Neuronal stem cell (in vitro differentiated cells): Measurements from ENCODE around the gene OSMR.
A peak's percentile ranks its signal among the peaks of the same experiment; 100 is the strongest.

Experiments used
- DNase-seq: peaks from one replicate; pipeline ENCODE4 v3.0.0-alpha.2; 2013; ENCODE audit warnings: low spot score
- H2AFZ ChIP-seq: one replicate; pipeline ENCODE4 v1.6.1; 2013; ENCODE audit warnings: mild to moderate bottlenecking, low read length, inconsistent platforms
- H2AK5ac ChIP-seq: 2 replicates; pipeline ENCODE4 v1.6.1; 2013; ENCODE audit warnings: low read depth, mild to moderate bottlenecking, inconsistent platforms, low read length, moderate library complexity, mixed read lengths
- H2BK120ac ChIP-seq: 2 replicates; pipeline ENCODE4 v1.6.1; 2013; ENCODE audit warnings: low read depth, mild to moderate bottlenecking, inconsistent platforms, low read length, moderate library complexity, mixed read lengths
- H2BK12ac ChIP-seq: one replicate; pipeline ENCODE4 v1.6.1; 2013; ENCODE audit warnings: low read length, inconsistent platforms
- H2BK15ac ChIP-seq: 2 replicates; pipeline ENCODE4 v1.6.1; 2013; ENCODE audit warnings: mild to moderate bottlenecking, low read length, inconsistent platforms, mixed read lengths
- H2BK5ac ChIP-seq: one replicate; pipeline ENCODE4 v1.6.1; 2013; ENCODE audit warnings: inconsistent platforms, mild to moderate bottlenecking, low read length, moderate library complexity
- H3K14ac ChIP-seq: one replicate; pipeline ENCODE4 v1.6.1; 2013; ENCODE audit warnings: low read length, inconsistent platforms
- H3K18ac ChIP-seq: 2 replicates; pipeline ENCODE4 v1.6.1; 2013; ENCODE audit warnings: low read length, inconsistent platforms
- H3K23ac ChIP-seq: 2 replicates; pipeline ENCODE4 v1.6.1; 2013; ENCODE audit warnings: low read depth, mild to moderate bottlenecking, mixed read lengths, low read length, inconsistent platforms; ENCODE audit not compliant: poor library complexity
- H3K27ac ChIP-seq: replicated peaks from 3 replicates; pipeline ENCODE4 v1.5.1; 2013; ENCODE audit warnings: low read length, inconsistent platforms
- H3K27me3 ChIP-seq, 3 experiments: 2 replicates each; pipeline ENCODE4 v1.6.1; 2013; ENCODE audit warnings: low read length in 3 of 3, mild to moderate bottlenecking in 2 of 3, inconsistent platforms in 1 of 3, low read depth in 1 of 3, mixed read lengths in 1 of 3, moderate library complexity in 1 of 3; ENCODE audit not compliant: control insufficient read depth in 3 of 3, insufficient read depth in 3 of 3
- H3K36me3 ChIP-seq, 2 donors: replicated peaks in 1 of 2; 2 replicates each; pipeline ENCODE4 v1.6.1; 2013; ENCODE audit warnings: low read length in 2 of 2; ENCODE audit not compliant: control insufficient read depth in 2 of 2, insufficient read depth in 2 of 2
- H3K4ac ChIP-seq: 2 replicates; pipeline ENCODE4 v1.6.1; 2013; ENCODE audit warnings: inconsistent platforms, mild to moderate bottlenecking, low read length, moderate library complexity
- H3K4me1 ChIP-seq, 2 donors: 1 replicate in 1 of 2; 2 replicates in 1 of 2; pipeline ENCODE4 v1.6.1; 2013; ENCODE audit warnings: low read length in 2 of 2, low read depth in 1 of 2; ENCODE audit not compliant: control insufficient read depth in 2 of 2, insufficient read depth in 1 of 2
- H3K4me2 ChIP-seq: one replicate; pipeline ENCODE4 v1.6.1; 2013; ENCODE audit warnings: mild to moderate bottlenecking, low read length, inconsistent platforms; ENCODE audit not compliant: insufficient read depth, poor library complexity, severe bottlenecking
- H3K4me3 ChIP-seq, 2 donors: 2 replicates each; pipeline ENCODE4 v1.5.1; 2013; ENCODE audit warnings: low read length in 2 of 2, mild to moderate bottlenecking in 2 of 2, inconsistent platforms in 1 of 2, moderate library complexity in 1 of 2
- H3K79me1 ChIP-seq: one replicate; pipeline ENCODE4 v1.6.1; 2013; ENCODE audit warnings: low read depth, mild to moderate bottlenecking, inconsistent platforms, low read length, moderate library complexity
- H3K9ac ChIP-seq: one replicate; pipeline ENCODE4 v1.6.1; 2013; ENCODE audit warnings: mild to moderate bottlenecking, low read depth, low read length, inconsistent platforms; ENCODE audit not compliant: poor library complexity
- H3K9me3 ChIP-seq, 2 donors: replicated peaks in 1 of 2; 2 replicates each; pipeline versions ENCODE3 to v1.6.1; 2013; ENCODE audit warnings: low read length in 2 of 2, mild to moderate bottlenecking in 2 of 2, inconsistent platforms in 1 of 2, low read depth in 1 of 2, mixed read lengths in 1 of 2, moderate library complexity in 1 of 2; ENCODE audit not compliant: control insufficient read depth in 2 of 2, insufficient read depth in 1 of 2
- H4K8ac ChIP-seq: one replicate; pipeline ENCODE4 v1.6.1; 2013; ENCODE audit warnings: low read depth, mild to moderate bottlenecking, inconsistent platforms, low read length, moderate library complexity
- H4K91ac ChIP-seq: one replicate; pipeline ENCODE4 v1.6.1; 2013; ENCODE audit warnings: low read length, low read depth, mild to moderate bottlenecking, inconsistent platforms; ENCODE audit not compliant: poor library complexity
- WGBS, 2 donors: extraction: QIAGEN DNeasy Blood & Tissue Kit; methylation state at CpG; one replicate each; pipeline ENCODE4 v1.1.7; 2013; ENCODE audit warnings: missing lambda C conversion rate in 2 of 2, mixed read lengths in 1 of 2; ENCODE audit not compliant: insufficient read length in 2 of 2, insufficient replicate concordance in 1 of 2; ENCODE audit errors: extremely low coverage in 2 of 2; 5-methylcytosine and 5-hydroxymethylcytosine counted together

The OSMR gene

DNA sequence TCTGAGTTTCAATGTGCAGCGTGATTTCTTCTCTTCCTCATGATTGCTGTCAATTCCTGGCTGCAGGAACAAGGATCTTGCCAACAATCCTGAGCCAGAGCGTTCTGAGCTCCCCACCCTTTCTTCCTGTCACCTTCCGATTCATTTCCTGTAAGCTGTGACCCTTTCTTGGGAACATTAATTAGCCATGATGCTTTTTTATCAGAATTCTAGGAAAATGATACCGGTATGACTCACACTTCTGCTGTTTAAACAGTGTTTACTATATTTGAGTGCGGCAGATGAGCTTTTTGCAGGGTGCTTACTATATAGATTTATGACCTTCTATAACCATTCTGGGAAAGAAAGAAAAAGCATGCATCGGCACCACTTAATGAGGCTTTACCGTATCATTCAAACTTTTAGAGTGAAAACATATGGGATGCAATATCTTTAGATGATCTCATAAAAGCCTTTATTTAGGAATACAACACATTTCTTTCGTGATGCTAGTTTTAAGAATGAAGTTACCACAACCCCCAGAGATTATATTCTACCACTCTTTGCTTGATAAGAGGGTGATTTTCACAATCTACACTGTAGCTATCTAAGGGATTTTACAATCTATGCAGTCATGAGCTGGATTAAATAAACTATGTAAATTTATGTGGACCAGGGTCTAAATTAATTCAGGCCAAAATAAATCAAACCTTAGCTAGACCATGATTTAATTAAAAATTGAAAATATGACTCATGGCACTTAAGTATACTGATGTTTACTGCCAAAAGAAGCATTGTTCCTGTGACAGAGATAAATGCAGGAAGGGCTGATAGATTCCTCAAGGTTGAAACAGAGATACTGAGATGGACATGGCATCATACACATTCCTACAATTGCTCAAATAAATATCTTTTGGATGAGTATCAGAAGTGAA lies 38.0 kb upstream of the OSMR start:
- H2BK120ac ChIP-seq = no peak overlapping the region
- no peak overlapping the region for H3K4me2 ChIP-seq
- no peaks in the 10 kb centered on the region for H3K9me3 ChIP-seq
- WGBS, 2 donors = no CpG with 5 or more reads among the region's 8 CpGs
- no peak overlapping the region for H2AFZ ChIP-seq
- no peak overlapping the region for H3K18ac ChIP-seq
- H2AK5ac ChIP-seq = no peak overlapping the region
- no peaks in the 10 kb centered on the region for H3K36me3 ChIP-seq
- H3K4me3 ChIP-seq = no peak overlapping the region
- H3K4ac ChIP-seq = no peak overlapping the region
- H2BK5ac ChIP-seq = no peak overlapping the region
- DNase-seq = no peak
- no peaks in the 10 kb centered on the region for H3K27me3 ChIP-seq
- H3K4me1 ChIP-seq = peaks cover 0 to 4% of the 10 kb centered on the region in 2 donors
- no peak overlapping the region for H3K14ac ChIP-seq
- no peak overlapping the region for H4K91ac ChIP-seq
- no peak overlapping the region for H2BK12ac ChIP-seq
- H4K8ac ChIP-seq = no peak overlapping the region
- H3K27ac ChIP-seq = no peak overlapping the region
- H3K23ac ChIP-seq = no peak overlapping the region
- H3K79me1 ChIP-seq = no peaks in the 10 kb centered on the region
- no peak overlapping the region for H3K9ac ChIP-seq
- no peak overlapping the region for H2BK15ac ChIP-seq

GRCh38 chr5:38808666-38809343 lies 37.0 kb upstream of the OSMR start:
- Histone ChIP-seq H3K23ac (peak overlapping the region; percentile 87), H2AFZ (peak overlapping the region; percentile 85), H3K4ac (peak overlapping the region; percentile 24), H3K14ac (no peak overlapping the region), H2BK5ac (no peak overlapping the region), H4K91ac (no peak overlapping the region), H3K4me2 (no peak overlapping the region), H3K27ac (no peak overlapping the region), H3K79me1 (no peaks in the 10 kb centered on the region), H3K4me1 (peaks cover 0 to 4% of the 10 kb centered on the region in 2 donors), H3K36me3 (no peaks in the 10 kb centered on the region), H3K4me3 (no peak overlapping the region), H3K27me3 (no peaks in the 10 kb centered on the region), H2BK120ac (peak overlapping the region; percentile 16), H3K18ac (peak overlapping the region; percentile 39), H2BK15ac (no peak overlapping the region), H2BK12ac (no peak overlapping the region), H3K9ac (no peak overlapping the region), H3K9me3 (no peaks in the 10 kb centered on the region), H2AK5ac (no peak overlapping the region), H4K8ac (no peak overlapping the region)
- DNase-seq = no peak
- WGBS, 2 donors = no CpG with 5 or more reads among the region's 23 CpGs

DNA sequence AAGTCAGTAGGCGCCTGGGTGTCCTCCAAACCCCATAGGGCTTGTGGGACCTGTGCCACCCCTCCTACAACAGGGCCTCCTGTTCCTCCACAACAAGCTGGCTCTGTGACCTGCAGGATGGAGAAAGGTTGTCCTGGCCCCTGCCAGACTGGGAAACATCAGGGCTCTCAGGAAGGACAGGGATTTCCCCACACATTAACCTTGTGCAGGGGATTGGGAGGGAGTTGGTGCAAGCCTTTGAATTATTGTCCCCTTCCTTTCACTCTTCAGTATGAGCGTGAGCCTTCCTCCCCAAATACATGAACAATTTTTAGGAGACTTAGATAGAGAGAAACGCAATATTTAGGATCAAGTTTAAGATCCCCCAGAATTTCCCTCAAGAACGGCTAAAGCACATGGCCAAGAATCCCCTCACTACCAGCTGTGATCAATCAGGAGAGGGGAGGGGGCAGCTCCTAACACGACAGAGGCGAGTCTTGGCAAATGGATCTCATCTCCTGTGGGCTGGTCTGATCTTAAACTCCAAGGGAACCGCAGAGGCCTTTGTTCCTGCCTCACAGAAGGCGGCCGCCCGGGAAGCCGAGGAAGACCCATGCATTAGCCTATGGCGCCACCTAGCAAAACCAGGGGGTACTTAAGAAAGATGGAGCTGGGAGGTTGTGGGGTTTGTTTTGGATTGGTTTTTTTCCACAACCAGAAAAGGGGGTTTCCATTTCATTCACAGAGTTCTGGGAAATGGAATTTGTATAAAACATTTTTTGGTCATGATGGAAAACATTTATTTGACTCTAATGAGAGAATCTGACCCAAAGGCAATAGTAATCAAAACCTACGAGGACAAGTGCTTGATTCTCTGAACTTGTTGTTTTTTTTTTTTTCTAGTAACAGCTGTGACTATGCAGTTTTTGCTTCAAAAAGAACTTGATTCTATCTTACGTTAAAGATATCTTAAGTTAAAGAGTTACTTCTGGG lies 36.1 kb upstream of the OSMR start:
- H3K14ac ChIP-seq = no peak overlapping the region
- no peak overlapping the region for H3K27ac ChIP-seq
- H3K23ac ChIP-seq = no peak overlapping the region
- no peak overlapping the region for H3K4me3 ChIP-seq
- no peak overlapping the region for H4K8ac ChIP-seq
- H2BK5ac ChIP-seq = no peak overlapping the region
- H3K36me3 ChIP-seq = no peaks in the 10 kb centered on the region
- no peak overlapping the region for H2BK12ac ChIP-seq
- no peaks in the 10 kb centered on the region for H3K79me1 ChIP-seq
- peak overlapping the region; percentile 34 for H3K18ac ChIP-seq
- H2BK120ac ChIP-seq = no peak overlapping the region
- H4K91ac ChIP-seq = no peak overlapping the region
- no peak overlapping the region for H2BK15ac ChIP-seq
- peak overlapping the region; percentile 85 for H2AFZ ChIP-seq
- peak; percentile 82 for DNase-seq
- no peak overlapping the region for H3K4me2 ChIP-seq
- no peak overlapping the region for H3K9ac ChIP-seq
- H2AK5ac ChIP-seq = peak overlapping the region; percentile 50
- no peaks in the 10 kb centered on the region for H3K9me3 ChIP-seq
- peaks cover 0 to 4% of the 10 kb centered on the region in 2 donors for H3K4me1 ChIP-seq
- H3K4ac ChIP-seq = no peak overlapping the region
- no peaks in the 10 kb centered on the region for H3K27me3 ChIP-seq
- no CpG with 5 or more reads among the region's 14 CpGs for WGBS, 2 donors
